Sciatic nerve (tissue), 2 donors: ENCODE measurements around the gene RNASEH2B. TPM values are rescaled to one million over a fixed set of nuclear protein-coding genes. Genes with fewer than 3 reads are reported as not detected.

Experiments
- ATAC-seq: fragments of 200-7000 bp; cut with Tn5 transposase; one replicate; pipeline ENCODE4 v1.9.1; 2020; ENCODE audit warnings: mild to moderate bottlenecking, moderate library complexity
- DNase-seq: peaks from one replicate; pipeline ENCODE4 v3.0.0-alpha.2; 2020; ENCODE audit warnings: low spot score
- intact Hi-C: fragments of 100-400 bp; cut with DNase I; formaldehyde crosslinking; loops from one replicate; pipeline ENCODE4 v1.14.2; 2022
- total RNA-seq: library from RNA; stranded (reverse); fragmentation: NEBNext Ultra II Directional; extraction: Animal tissue kit (Norgen Biotek cat#: 25700); gene quantifications from one replicate; pipeline ENCODE4 v1.2.1, GENCODE V29; 2021
- donor health status: DM: no; HTN: no; CAD: no.
- donor health status: DM: no; HTN: no; CAD: no.

RNASEH2B gene
- total RNA-seq, 1 donor from 2014 or later: 45.7 TPM

DNA sequence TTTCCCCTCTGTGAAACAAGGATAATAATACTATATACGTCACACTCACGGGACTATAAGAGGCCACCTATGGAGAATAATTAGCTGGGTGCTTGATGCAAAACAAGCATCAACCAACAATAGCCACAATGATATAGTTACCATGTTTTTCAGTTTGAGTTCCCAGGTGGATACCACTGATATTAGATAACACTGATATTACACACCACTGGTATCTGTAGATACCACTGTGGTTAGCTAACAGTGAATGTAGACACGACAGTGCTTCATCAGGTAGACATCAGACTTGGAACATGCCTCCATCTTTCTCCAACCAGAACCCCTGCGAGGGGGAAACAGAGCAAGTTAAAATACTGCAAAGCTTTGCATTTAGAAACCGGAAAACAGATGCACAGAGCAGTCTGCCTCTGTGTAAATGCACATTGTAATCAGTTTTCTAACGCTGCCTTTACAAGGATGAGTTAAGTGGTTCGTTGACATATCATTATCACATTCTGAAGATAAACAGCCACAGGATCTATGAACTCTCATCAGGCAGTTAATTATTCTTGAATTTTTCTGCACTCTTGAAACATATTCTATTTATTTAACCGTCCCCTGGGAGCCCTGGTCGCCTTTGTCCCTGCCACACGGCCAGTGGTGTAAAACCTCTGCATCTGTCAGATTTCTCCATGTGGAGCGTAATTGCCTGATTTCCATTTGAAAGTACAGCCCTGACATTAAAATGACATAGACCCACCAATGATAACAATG is 80.7 kb downstream of the RNASEH2B start:
- ATAC-seq (no peak), DNase-seq (no peak)
- intact Hi-C loops: no loop called here

DNA sequence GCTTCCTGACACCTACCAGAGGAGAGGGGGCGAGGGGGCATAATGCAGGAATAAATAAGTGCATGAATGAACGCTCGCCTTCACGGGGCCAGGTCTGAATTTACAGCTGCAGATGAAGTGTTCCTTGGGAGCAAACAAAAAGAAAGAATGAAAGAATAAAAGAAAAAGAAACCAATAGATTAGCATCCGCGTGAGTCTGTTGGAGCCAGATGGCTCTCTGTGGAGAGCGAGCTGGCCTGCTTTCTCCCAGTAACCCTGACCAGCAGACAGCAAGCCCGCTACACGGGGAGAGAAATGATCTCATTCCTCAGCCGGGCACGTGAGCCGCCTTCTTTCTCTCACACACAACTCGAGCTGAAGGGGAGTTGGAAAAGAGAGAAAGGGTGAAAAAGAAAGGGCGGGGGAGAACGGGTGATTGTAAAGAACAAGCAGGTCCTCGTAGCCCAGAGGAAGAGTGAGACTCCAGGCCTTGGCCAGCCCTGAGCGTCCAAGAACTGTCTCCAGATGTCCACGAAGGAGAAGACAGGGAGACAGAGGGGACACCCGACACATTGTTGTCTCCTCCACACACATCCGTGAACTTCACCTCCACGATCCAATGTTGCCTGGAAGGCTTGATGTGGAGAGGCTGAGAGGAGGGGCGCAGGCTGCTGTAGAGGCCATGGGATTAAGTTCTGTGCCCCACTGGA is 81.4 kb downstream of the RNASEH2B start:
- DNase-seq: peak; percentile 78
- intact Hi-C loops: no loop called here
- peak; percentile 92 for ATAC-seq

DNA sequence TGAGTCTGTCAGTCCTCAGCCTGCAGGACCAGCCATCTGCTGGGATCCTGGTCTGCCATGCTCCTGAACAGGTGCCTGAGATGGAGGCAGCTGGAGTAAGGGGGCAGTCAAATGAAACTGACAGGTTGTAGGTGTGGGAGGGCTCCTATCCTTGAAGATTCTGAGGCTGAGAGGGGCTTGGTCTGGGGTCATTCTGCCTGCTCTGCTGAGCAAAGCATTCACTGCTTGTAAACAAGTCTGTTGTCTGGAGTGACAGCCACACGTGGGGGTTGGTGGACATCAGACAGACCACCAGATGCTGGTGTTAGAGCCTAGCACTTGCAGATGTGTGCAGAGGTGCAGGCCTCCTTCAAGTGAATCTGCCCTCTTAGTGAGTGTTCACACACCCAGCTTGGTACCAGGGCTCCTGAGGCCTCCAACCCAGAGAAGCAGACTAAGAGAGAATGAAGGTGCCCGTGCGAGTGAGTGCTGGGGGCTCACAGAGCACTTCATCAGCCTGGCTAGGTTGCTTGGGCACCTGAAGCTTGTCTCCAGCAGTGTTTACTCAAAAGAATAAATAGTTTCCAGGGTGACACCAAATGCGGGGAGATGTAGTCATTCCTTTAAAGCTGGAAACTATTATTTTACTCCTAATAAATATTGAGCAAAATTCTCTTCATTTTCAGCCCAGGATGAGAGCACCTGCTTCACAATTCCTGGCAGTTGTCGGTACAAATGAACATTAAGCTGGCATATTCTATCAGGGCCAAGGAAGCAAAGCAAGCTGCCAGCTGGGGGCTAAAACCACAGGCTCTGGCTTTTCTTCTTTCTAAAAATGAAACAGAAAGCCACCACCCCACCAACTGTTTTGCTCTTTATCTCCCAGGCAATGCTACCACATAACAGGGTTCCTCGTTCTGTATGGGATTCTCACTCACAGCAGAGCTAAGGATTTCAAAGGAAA is 82.3 kb downstream of the RNASEH2B start:
- intact Hi-C loops: no loop called here
- ATAC-seq (peak; percentile 6), DNase-seq (no peak)

DNA sequence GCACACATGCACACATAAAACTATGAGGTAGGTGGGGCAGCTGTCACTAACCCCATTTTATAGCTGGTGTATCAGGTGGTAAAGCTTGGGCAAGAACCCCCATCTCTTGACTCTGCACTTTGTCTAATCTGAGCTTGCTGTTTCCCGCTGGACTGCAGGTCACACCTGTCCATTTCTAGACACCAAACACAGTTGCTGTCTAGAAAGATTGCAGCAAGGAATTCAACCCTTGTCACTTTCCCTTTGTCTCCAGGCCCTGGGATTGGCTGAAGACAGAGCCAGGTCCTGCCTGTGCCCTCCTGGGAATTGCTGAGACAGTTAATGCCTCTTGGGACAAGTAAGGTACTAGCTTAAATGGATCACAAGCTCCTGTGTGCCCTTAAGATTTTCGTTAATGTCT is 83.8 kb downstream of the RNASEH2B start:
- DNase-seq (no peak), ATAC-seq (no peak)
- intact Hi-C loops: no loop called here

DNA sequence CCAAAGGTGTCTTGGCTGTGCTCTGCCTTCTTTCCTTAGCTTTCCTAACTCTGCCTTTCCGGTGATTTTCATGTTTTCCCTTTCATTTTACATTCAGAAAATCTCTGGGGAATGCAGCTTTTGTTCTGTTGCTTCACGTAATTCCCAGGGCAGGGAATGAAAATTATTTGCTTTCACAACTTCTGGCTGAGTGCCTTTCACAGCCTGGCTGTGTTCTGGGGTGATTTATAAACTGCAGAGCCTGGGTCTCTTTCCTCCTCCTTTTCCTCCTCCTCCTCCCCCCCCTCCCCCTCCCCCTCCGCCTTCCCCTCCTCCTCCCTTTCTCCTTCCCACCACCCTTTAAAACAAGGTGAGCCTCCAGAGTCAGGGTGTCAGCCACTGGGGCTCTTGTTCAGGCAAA is 84.3 kb downstream of the RNASEH2B start:
- peak; percentile 75 for ATAC-seq
- intact Hi-C loops: no loop called here
- no peak for DNase-seq

DNA sequence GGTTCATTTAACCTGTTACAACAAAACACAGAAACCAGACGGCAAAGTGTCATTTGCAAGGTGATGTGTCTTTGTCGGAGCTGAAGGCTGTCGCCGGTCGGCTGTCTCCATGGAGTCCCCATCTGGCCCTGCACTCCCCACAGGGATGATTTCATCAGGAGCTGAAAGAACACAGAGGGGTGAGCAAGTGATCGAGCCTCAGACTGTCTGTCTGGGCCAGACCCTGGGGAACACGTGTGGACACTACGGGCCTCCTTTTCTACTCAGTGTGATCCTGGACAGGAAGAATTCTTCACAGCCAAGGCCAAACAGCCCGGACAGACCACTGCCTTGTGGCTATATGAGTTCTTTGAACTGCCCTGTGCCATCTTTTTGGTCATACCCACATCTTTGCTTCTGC is 85.1 kb downstream of the RNASEH2B start:
- ATAC-seq (no peak), DNase-seq (no peak)
- intact Hi-C loops: no loop called here

DNA sequence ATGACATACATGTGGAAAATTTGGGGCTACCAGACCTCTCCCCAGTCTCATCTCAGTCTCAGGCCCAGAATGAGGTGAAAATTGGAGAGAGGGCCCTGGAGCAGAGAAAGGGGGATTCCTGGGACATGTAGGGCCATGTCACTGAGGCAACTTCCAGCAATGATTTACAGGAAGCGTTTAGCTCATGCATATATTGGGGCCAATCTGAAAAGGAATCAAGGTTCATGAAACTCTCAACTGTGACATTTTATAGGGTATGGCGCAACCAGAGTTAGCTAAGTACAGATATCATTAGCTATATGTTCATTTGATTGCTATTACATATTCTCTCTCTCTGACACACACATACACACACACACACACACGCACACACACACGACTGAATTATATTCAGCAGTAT is 86.3 kb downstream of the RNASEH2B start:
- intact Hi-C loops: no loop called here
- DNase-seq (no peak), ATAC-seq (no peak)

DNA sequence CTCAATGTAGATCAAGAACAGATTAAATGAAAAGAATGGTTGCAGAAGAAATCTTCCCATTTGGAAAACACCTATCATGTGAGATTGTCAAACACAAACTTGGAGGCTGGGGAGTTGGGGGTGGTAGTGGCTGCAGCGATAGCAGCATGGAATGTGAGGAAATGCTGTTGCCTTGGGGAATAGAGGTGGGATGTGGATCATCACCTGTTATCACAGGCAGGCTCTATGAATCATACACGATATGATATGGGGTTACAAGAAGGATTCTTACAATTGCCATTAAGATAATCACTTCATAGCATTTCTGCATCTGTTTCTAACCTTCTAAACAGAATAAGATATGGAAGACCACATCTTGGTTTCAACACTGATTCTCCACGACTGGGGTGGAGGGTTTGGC is 88.7 kb downstream of the RNASEH2B start:
- ATAC-seq (no peak), DNase-seq (no peak)
- intact Hi-C loops: no loop called here

DNA sequence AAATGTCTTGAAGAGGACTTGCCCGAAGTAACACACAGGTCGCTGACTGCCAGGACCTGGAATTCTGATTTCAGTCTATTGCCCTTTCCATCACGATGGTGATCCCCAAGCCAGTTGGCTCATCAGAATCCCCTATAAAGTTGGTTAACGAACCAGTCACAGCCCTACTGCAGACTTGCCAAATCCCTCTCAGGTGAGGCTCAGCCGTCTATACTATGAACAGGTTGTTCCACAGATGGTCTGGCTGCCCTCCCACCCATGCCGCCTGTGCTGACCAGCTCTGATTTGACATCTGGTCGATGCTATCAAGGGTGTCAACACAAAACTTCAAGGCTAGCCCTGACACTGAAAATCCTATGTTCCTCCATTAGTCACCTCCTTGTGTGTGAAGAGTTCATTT is 90.0 kb downstream of the RNASEH2B start:
- DNase-seq: no peak
- intact Hi-C loops: no loop called here
- ATAC-seq: no peak

DNA sequence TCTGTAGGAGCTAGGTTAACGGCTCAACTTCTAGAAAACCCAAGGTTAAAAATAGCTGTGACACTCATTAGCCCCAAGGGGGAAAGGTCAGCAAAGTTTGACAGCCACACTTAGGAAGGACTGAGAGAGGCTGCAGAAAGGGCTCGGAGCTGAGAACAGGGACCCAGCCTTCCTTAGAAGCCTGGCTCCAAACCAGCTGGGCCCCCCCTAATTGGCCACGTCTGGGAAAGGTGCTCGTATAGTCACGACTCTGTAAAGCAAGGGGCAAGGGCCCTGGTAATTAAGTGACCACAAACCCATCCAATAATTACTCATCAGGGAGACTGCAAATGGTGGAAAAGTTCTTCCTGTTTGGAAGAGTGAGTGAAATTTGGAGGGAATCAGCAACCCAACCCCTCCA is 90.5 kb downstream of the RNASEH2B start:
- intact Hi-C loops: no loop called here
- ATAC-seq (no peak), DNase-seq (no peak)

DNA sequence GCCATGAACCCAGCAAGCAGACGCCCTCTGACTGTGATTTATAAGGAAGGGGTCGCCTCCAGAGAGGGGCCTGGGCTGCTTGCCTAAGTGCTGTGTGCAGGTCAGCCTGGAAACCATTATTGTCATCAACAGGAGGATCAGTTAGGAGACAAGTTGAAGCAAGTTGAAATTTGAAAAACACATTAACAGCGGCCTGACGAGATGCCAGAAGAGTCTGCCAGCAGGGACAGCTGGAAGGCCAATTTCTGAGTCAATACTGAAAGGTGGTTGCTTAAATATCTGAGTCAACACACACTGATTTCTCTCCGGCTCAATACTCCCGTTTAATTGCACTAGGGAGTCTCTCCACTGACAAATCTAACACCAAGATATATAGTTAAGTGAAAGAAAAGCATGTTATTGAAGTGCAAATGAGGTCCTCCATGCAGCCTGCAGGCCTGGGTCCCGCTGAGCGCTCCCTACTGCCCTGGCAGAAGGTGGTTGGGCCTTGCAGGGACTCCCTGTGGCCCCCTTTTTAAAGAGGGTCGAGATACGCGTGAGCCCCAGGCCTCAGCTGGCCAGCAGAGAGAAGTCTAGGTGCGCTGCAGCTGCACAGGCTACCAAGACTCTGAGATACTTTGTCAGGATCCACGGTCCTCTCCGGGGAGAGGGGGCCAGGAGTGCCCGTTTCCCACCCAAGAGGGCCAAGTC is 91.1 kb downstream of the RNASEH2B start:
- ATAC-seq (peak; percentile 76), DNase-seq (no peak)
- intact Hi-C loops: no loop called here

DNA sequence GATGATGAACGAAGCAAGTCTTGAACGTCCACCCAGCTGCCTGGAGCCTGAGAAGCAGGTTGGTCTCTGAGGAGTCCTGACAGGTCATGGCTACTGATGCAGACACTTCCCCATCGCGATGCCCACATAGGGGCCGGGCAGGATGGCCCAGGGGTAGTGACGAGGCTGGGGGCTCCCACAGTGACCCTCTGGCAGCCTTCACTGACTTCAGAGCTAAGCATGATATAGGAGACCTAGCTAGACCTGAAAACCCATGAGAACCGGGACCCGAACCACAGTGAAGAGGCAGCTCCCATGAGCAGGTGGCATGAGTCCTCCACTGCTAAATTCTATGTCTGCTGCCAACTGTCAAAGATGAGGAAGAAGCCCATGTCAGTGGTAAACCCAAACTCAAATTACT is 91.7 kb downstream of the RNASEH2B start:
- no peak for DNase-seq
- intact Hi-C loops: no loop called here
- ATAC-seq: no peak

DNA sequence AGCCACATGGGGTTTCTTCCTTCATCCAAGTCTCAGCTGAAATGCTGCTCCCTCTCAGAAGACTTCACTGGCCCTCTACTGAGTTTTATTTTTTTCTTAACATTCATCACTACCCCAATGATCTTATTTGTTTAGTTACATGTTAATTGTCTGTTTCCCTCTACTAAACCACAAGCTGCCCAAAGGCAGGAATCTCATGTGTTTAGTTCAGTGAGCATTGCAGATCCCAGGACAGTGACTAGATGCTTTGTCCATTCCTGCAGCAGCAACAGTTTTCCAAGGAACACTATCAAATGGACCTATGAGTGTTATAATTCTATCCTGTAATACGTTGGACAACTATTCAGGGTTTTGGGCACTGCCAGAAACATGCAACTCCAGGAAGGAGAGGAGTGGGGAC is 93.1 kb downstream of the RNASEH2B start:
- no peak for ATAC-seq
- DNase-seq: no peak
- intact Hi-C loops: no loop called here

DNA sequence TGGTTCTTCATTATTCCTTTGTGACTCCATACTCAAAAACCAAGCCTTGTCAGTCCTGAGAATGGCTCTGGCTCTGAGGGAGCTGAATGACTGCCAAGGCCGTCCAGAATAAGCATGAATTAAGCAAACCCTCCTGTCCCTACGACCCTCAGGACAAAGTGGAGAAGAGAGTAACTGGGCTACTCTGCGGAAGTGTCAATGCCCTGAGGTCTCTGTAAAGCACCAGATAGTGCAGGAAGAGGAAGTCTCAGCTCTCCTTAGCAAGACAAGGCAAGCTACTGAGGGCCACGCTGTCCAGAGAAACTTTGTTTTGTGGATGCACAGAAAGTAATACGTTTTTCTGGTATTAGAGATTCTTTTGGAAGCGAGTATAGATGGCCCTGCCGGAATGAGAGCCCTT is 94.1 kb downstream of the RNASEH2B start:
- no peak for DNase-seq
- no peak for ATAC-seq
- intact Hi-C loops: no loop called here

DNA sequence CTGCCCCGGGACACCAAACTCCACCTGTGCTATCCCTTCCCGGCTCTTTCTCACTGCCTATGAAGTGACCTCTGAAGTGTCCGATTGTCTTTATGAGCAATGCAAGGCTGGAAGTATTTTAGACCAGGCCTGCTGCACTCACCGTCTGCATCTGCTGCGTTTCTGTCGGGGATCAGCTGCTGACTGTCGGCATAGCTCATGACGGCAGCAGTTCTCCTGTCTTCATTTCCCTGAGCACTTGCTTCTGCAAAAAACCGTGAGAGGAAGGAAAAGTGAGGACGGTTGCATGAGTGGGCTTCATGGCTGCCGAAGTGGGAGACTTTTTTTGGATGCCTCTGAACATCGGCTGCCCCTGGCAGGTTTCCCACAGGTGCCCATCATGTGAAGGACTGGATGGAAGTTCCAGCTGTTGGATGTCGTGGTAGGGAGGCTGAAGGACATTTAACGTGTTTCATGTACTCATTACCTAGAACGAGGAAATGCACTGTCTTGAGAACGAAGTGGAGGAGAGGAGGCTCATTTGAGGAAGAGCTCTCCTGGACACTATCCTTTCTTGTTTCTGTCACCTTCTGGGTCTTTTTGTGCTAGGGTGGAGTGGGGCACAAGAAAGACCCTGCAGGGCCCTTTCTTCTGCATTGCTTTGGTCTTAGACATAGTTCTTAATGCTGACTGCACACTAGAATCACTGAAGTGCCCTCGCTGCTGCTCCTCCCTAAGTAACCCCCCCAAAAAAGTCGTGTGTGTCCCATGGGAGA is 94.7 kb downstream of the RNASEH2B start:
- intact Hi-C loops: no loop called here
- DNase-seq (no peak), ATAC-seq (no peak)

DNA sequence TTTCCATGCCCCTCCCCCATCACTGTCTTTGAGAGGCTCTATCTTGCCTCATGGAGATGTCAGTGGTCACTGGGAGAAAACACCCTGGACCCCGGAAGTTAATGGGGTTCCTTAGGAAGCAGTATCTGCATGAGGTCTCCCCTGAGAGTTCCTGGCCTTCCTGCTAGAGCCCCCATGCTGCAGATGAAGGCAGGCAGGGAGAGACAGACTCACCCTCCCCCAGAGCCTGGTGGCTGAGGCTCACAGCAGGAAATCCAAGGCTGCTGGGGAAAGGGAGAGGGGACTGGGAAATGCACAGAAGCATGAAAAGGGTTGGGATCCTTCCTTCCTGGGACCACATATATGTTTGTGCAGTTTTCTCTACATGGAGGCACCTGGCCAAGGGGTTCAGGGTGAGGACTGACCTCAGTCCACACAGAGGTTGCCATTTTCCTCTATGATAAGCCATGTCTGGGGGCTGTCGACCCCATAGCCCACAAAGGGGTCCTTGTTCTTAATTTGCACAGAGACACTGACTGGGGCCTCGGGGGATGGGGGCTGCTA is 95.4 kb downstream of the RNASEH2B start:
- intact Hi-C loops: no loop called here
- ATAC-seq: no peak
- no peak for DNase-seq

DNA sequence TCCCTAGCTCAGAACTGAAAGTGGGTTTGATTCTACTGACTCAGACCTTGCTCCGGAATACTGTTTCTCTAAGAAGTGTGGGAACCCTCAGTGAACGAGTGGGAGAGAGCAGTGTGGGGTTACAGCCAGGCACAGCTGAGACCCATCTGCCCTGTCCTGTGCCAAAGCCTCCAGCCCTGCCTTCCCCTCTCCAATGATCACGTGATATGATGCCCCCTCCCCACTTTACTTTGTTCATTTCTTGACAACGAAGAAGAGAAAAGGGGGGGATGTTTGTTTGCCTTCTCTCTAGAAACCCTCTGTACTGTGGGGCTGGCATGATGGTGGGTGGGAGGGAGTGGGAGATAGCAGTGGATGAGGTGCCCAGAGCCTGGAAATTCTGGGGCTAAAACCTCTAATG is 96.0 kb downstream of the RNASEH2B start:
- DNase-seq (no peak), ATAC-seq (no peak)
- intact Hi-C loops: no loop called here
